Mesendoderm (in vitro differentiated cells): ENCODE data around the gene PSMB1.
"Not testable (repeated sequence)": the region's sequence is repeated elsewhere in the genome, so short reads cannot be mapped to it uniquely, and the experiment has no call there.

ENCODE experiments used
- DNase-seq: peaks from one replicate; pipeline ENCODE4 v3.0.0; 2013
- H2AK5ac ChIP-seq: 2 replicates; pipeline ENCODE4 v1.6.1; 2013; ENCODE audit warnings: low read length, inconsistent platforms
- H2BK120ac ChIP-seq: 2 replicates; pipeline ENCODE4 v1.6.1; 2013; ENCODE audit warnings: low read depth, mild to moderate bottlenecking, low read length, moderate library complexity, mixed read lengths
- H2BK15ac ChIP-seq: replicated peaks from 2 replicates; pipeline ENCODE4 v1.6.1; 2013; ENCODE audit warnings: low read depth, mild to moderate bottlenecking, moderate library complexity
- H2BK5ac ChIP-seq: 2 replicates; pipeline ENCODE4 v1.6.1; 2013; ENCODE audit warnings: low read length, inconsistent platforms
- H3K18ac ChIP-seq: 2 replicates; pipeline ENCODE4 v1.6.1; 2013; ENCODE audit warnings: mild to moderate bottlenecking, low read length, mixed read lengths
- H3K23ac ChIP-seq: one replicate; pipeline ENCODE4 v1.6.1; 2013; ENCODE audit warnings: low read length
- H3K27ac ChIP-seq: 2 replicates; pipeline ENCODE4 v1.5.1; 2013; ENCODE audit warnings: low read depth, mild to moderate bottlenecking, inconsistent platforms, low read length, moderate library complexity
- H3K27me3 ChIP-seq: 2 replicates; pipeline ENCODE4 v1.6.1; 2013; ENCODE audit warnings: low read length, control low read depth, mild to moderate bottlenecking, inconsistent platforms; ENCODE audit not compliant: insufficient read depth, poor library complexity
- H3K36me3 ChIP-seq: 2 replicates; pipeline ENCODE4 v1.6.1; 2013; ENCODE audit warnings: low read length, inconsistent platforms; ENCODE audit not compliant: control insufficient read depth, insufficient read depth
- H3K4ac ChIP-seq: one replicate; pipeline ENCODE4 v1.6.1; 2013; ENCODE audit warnings: low read depth, mild to moderate bottlenecking, low read length, moderate library complexity
- H3K4me1 ChIP-seq: 2 replicates; pipeline ENCODE4 v1.6.1; 2013; ENCODE audit warnings: low read depth, low read length, inconsistent platforms; ENCODE audit not compliant: control insufficient read depth
- H3K4me2 ChIP-seq: 2 replicates; pipeline ENCODE4 v1.6.1; 2013; ENCODE audit warnings: low read length
- H3K4me3 ChIP-seq: 2 replicates; pipeline ENCODE4 v1.5.1; 2013; ENCODE audit warnings: mild to moderate bottlenecking, low read length
- H3K56ac ChIP-seq: one replicate; pipeline ENCODE4 v1.6.1; 2013; ENCODE audit warnings: low read length
- H3K79me1 ChIP-seq: 2 replicates; pipeline ENCODE4 v1.6.1; 2013; ENCODE audit warnings: low read length, inconsistent platforms
- H3K79me2 ChIP-seq: 2 replicates; pipeline ENCODE4 v1.6.1; 2013; ENCODE audit warnings: mild to moderate bottlenecking, low read length; ENCODE audit not compliant: control insufficient read depth, insufficient read depth
- H3K9ac ChIP-seq: 2 replicates; pipeline ENCODE4 v1.6.1; 2013; ENCODE audit warnings: low read length, inconsistent platforms
- H4K5ac ChIP-seq: one replicate; pipeline ENCODE4 v1.6.1; 2013; ENCODE audit warnings: low read length
- H4K8ac ChIP-seq: one replicate; pipeline ENCODE4 v1.6.1; 2013; ENCODE audit warnings: low read depth, mild to moderate bottlenecking, control low read depth, low read length, moderate library complexity
- WGBS: extraction: QIAGEN DNeasy Blood & Tissue Kit; methylation state at CpG from one replicate; pipeline ENCODE4 v1.1.7; 2013; ENCODE audit warnings: low lambda C conversion rate, missing lambda C conversion rate; ENCODE audit not compliant: insufficient coverage; ENCODE audit errors: extremely low coverage; 5-methylcytosine and 5-hydroxymethylcytosine counted together

The PSMB1 gene

DNA sequence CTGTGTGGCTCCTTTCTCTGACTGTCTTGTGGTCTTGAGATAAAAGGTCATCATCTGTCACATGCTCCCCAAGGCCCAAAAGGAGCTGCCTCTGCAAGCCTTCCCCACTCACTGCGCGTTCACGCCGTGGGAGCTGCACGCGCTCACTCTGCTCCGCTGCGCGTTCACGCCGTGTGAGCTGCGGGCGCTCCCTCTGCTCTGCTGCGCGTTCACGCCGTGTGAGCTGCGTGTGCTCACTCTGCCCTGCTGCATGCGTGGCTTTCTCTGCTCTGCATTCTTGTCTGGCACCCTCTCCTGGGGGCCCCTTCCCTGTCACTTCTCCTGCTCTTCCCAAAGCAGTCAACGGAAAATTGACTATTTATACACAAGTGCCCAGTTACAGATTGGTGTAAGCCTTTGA, 42.5 kb downstream of the PSMB1 start:
- no peak overlapping the region for H3K23ac ChIP-seq
- no peak for DNase-seq
- H2AK5ac ChIP-seq: no peak overlapping the region
- H4K5ac ChIP-seq: no peak overlapping the region
- H3K79me1 ChIP-seq: no peaks in the 10 kb centered on the region
- no peaks in the 10 kb centered on the region for H3K36me3 ChIP-seq
- H3K56ac ChIP-seq: no peak overlapping the region
- no peak overlapping the region for H3K4ac ChIP-seq
- no peak overlapping the region for H3K4me2 ChIP-seq
- H3K9ac ChIP-seq: no peak overlapping the region
- no peaks in the 10 kb centered on the region for H3K27me3 ChIP-seq
- H4K8ac ChIP-seq: no peak overlapping the region
- H3K4me1 ChIP-seq: no peaks in the 10 kb centered on the region
- H3K4me3 ChIP-seq: no peak overlapping the region
- H3K27ac ChIP-seq: no peak overlapping the region
- no peak overlapping the region for H2BK120ac ChIP-seq
- WGBS: no CpG with 5 or more reads among the region's 20 CpGs
- H3K18ac ChIP-seq: no peak overlapping the region
- H2BK15ac ChIP-seq: no peak overlapping the region
- no peak overlapping the region for H2BK5ac ChIP-seq
- no peaks in the 10 kb centered on the region for H3K79me2 ChIP-seq

DNA sequence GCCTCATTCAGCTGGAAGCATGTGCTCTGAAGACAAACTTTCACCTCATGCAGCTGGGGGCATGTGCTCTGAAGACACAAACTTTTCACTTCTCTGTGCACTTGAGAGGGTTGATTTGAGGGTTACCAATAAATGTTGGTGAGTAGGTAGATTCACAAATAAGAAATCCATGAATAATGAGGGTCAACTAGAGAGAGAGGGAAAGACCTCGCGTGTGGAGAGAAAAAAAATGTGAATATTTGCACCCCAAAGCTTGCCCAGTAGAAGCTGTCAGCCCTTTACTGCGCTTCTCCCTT, 43.4 kb downstream of the PSMB1 start:
- no CpG with 5 or more reads among the region's 3 CpGs for WGBS

GRCh38 chr6:170508892-170509722, 44.0 kb downstream of the PSMB1 start:
- not testable (repeated sequence) for H3K27ac ChIP-seq, H3K56ac ChIP-seq, H3K4me3 ChIP-seq, H3K79me2 ChIP-seq, H2BK120ac ChIP-seq, H3K4ac ChIP-seq, H3K27me3 ChIP-seq, H2BK5ac ChIP-seq, H3K4me2 ChIP-seq, H3K4me1 ChIP-seq, H3K79me1 ChIP-seq, H3K18ac ChIP-seq, H4K8ac ChIP-seq, H2AK5ac ChIP-seq, H3K9ac ChIP-seq, H3K36me3 ChIP-seq, H4K5ac ChIP-seq, DNase-seq, H3K23ac ChIP-seq, H2BK15ac ChIP-seq
- no CpG with 5 or more reads among the region's 5 CpGs for WGBS

More for the DNA sequence above, 43.4 kb downstream of the PSMB1 start:
- no peak overlapping the region for H3K23ac ChIP-seq
- no peak overlapping the region for H3K9ac ChIP-seq
- no peaks in the 10 kb centered on the region for H3K4me1 ChIP-seq
- no peak overlapping the region for H4K8ac ChIP-seq
- no peak overlapping the region for H2BK120ac ChIP-seq
- no peak overlapping the region for H2BK5ac ChIP-seq
- no peak overlapping the region for H3K4me3 ChIP-seq
- no peak overlapping the region for H3K4ac ChIP-seq
- no peak for DNase-seq
- no peak overlapping the region for H2AK5ac ChIP-seq
- no peak overlapping the region for H2BK15ac ChIP-seq
- H3K56ac ChIP-seq: no peak overlapping the region
- no peaks in the 10 kb centered on the region for H3K36me3 ChIP-seq
- no peaks in the 10 kb centered on the region for H3K79me1 ChIP-seq
- no peak overlapping the region for H3K27ac ChIP-seq
- H3K79me2 ChIP-seq: no peaks in the 10 kb centered on the region
- H3K27me3 ChIP-seq: no peaks in the 10 kb centered on the region
- H4K5ac ChIP-seq: no peak overlapping the region
- H3K4me2 ChIP-seq: no peak overlapping the region
- H3K18ac ChIP-seq: no peak overlapping the region

DNA sequence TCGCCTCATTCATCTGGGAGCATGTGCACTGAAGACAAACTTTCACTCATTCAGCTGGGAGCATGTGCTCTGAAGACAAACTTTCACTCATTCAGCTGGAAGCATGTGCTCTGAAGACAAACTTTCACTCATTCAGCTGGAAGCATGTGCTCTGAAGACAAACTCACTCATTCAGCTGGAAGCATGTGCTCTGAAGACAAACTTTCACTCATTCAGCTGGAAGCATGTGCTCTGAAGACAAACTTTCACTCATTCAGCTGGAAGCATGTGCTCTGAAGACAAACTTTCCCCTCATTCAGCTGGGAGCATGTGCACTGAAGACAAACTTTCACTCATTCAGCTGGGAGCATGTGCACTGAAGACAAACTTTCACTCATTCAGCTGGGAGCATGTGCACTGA, 44.8 kb downstream of the PSMB1 start:
- H3K56ac ChIP-seq, H2BK120ac ChIP-seq, DNase-seq, H3K23ac ChIP-seq, H3K79me2 ChIP-seq, H2BK15ac ChIP-seq, H3K9ac ChIP-seq, H3K4me2 ChIP-seq, H3K27ac ChIP-seq, H2BK5ac ChIP-seq, H3K18ac ChIP-seq, H4K8ac ChIP-seq, H3K79me1 ChIP-seq, H3K4me1 ChIP-seq, H3K36me3 ChIP-seq, H3K27me3 ChIP-seq, H4K5ac ChIP-seq, H2AK5ac ChIP-seq, H3K4me3 ChIP-seq, H3K4ac ChIP-seq: not testable (repeated sequence)
- no CpG with 5 or more reads among the region's 1 CpG for WGBS

GRCh38 chr6:170507728-170508127, 45.4 kb downstream of the PSMB1 start:
- H3K79me2 ChIP-seq, H3K56ac ChIP-seq, H3K27me3 ChIP-seq, H3K4me2 ChIP-seq, H3K4me1 ChIP-seq, H3K9ac ChIP-seq, H3K36me3 ChIP-seq, H3K4me3 ChIP-seq, H4K8ac ChIP-seq, H2BK120ac ChIP-seq, H3K27ac ChIP-seq, H3K23ac ChIP-seq, H4K5ac ChIP-seq, H2BK5ac ChIP-seq, H3K18ac ChIP-seq, H3K79me1 ChIP-seq, DNase-seq, H2AK5ac ChIP-seq, H3K4ac ChIP-seq, H2BK15ac ChIP-seq: not testable (repeated sequence)
- no CpG with 5 or more reads among the region's 2 CpGs for WGBS

GRCh38 chr6:170506446-170506845, 46.7 kb downstream of the PSMB1 start:
- H3K4me3 ChIP-seq: no peak overlapping the region
- no peak overlapping the region for H2AK5ac ChIP-seq
- no peak overlapping the region for H4K5ac ChIP-seq
- H3K9ac ChIP-seq: no peak overlapping the region
- H3K18ac ChIP-seq: no peak overlapping the region
- H3K4me2 ChIP-seq: no peak overlapping the region
- no peaks in the 10 kb centered on the region for H3K27me3 ChIP-seq
- no peak overlapping the region for H2BK15ac ChIP-seq
- no peak overlapping the region for H4K8ac ChIP-seq
- no CpG with 5 or more reads among the region's 4 CpGs for WGBS
- H3K79me2 ChIP-seq: no peaks in the 10 kb centered on the region
- H2BK120ac ChIP-seq: no peak overlapping the region
- H3K56ac ChIP-seq: no peak overlapping the region
- no peak for DNase-seq
- no peak overlapping the region for H3K23ac ChIP-seq
- no peaks in the 10 kb centered on the region for H3K36me3 ChIP-seq
- no peaks in the 10 kb centered on the region for H3K4me1 ChIP-seq
- no peak overlapping the region for H3K27ac ChIP-seq
- no peak overlapping the region for H2BK5ac ChIP-seq
- no peak overlapping the region for H3K4ac ChIP-seq
- H3K79me1 ChIP-seq: no peaks in the 10 kb centered on the region
